GM18507 (cell line): ENCODE measurements around the gene CAMKMT.
A peak's percentile ranks its signal among the peaks of the same experiment; 100 is the strongest.
"Not testable (repeated sequence)": the region's sequence is repeated elsewhere in the genome, so short reads cannot be mapped to it uniquely, and the experiment has no call there.

Experiments used
- DNase-seq: peaks from one replicate; pipeline ENCODE4 v3.0.0; 2011; ENCODE audit warnings: low read depth; ENCODE audit not compliant: insufficient read length; ENCODE audit errors: extremely low spot score
- FAIRE-seq: peaks from 2 replicates; lab custom pipeline; 2011; peaks lifted over from hg19 to GRCh38; lab: Jason Lieb, UNC

CAMKMT gene

DNA sequence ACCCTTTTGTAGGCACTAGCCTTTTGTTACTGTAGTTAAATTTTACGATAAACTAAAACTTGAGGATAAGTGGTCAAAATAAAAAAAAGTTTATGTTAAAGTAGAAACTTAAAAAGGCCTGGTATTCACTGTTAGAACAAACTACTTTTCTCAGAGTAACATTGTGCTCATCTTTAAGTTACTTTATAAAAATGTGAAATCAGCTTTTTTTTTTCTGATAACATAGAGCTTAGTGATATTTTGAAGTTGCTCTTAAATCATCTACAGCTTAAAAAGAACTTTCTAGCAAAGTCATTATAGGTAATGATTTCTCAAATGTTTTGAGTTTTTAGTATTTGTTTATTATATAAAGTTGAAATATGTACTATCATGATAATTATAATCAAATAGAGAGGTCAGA is 125.3 kb downstream of the CAMKMT start:
- FAIRE-seq, result no peak
- DNase-seq, result no peak

GRCh38 chr2:44490726-44491125 is 129.0 kb downstream of the CAMKMT start:
- FAIRE-seq, result no peak

DNA sequence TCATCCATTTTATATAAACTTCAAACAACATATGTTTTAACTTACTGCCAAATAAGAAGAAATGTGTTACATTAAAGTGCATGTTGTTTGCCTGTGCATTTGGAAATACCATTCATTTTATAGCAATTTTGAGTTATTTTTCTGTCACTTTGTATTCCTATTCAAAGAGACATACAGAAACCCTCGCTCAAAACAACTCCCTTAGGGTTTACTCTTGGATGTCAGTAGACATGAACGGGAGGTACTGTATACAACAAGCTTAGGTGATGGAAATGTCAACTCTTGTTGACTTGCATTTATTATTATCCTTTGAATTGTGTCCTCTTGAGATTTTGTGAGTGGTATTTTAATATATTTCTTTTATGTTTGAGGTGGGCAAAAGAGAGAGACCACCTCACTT is 132.3 kb downstream of the CAMKMT start:
- no peak for FAIRE-seq

More at GRCh38 chr2:44490726-44491125, 129.0 kb downstream of the CAMKMT start:
- no peak for DNase-seq

GRCh38 chr2:44495035-44495434 is 133.3 kb downstream of the CAMKMT start:
- FAIRE-seq, result no peak
- DNase-seq, result no peak

More for the DNA sequence above, 132.3 kb downstream of the CAMKMT start:
- DNase-seq, result no peak

DNA sequence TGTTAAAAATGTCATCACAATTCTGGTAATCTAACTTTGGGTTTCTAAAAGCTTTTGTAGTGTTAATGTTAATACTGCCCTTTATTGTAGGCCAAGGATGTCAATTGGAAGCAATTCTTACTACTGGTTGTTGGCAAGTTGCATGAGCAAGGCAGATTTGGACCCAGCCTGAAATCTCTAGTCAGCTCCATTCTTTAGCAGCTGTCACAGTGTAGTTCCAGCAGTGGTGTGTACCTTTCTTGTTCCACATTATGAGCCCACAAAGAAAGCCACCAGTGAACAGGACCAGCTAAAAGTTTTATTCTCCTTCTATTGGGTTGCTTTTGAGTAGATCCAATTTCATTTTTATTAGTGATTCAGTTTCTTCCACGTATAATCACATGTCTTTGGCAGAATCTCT is 133.8 kb downstream of the CAMKMT start:
- FAIRE-seq, result no peak
- no peak for DNase-seq

DNA sequence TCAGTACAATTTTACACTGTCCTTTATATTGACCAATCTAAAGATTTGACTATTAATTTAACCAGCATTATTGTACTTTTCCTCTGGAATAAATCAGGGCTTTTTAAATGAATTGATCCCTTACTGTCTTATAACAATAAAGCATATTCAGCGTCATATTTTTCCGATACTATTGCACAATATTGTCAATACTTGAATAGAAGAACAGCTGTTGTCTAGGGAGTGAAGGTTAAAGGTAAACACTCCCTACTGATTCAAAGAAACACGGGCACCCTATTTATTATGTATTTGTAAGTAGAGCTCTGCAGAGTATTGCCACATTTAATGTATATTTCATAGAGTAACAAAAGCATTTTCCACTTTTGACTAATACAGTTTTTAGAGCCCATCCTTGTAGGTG is 134.4 kb downstream of the CAMKMT start:
- FAIRE-seq, result no peak
- no peak for DNase-seq

GRCh38 chr2:44498551-44498950 is 136.8 kb downstream of the CAMKMT start:
- FAIRE-seq, result no peak
- no peak for DNase-seq

GRCh38 chr2:44505664-44506063 is 143.9 kb downstream of the CAMKMT start:
- DNase-seq, FAIRE-seq: not testable (repeated sequence)

- FAIRE-seq (no peak), DNase-seq (no peak)
Observed at GRCh38 chr2:44510246-44510645, 148.5 kb downstream of the CAMKMT start.

DNA sequence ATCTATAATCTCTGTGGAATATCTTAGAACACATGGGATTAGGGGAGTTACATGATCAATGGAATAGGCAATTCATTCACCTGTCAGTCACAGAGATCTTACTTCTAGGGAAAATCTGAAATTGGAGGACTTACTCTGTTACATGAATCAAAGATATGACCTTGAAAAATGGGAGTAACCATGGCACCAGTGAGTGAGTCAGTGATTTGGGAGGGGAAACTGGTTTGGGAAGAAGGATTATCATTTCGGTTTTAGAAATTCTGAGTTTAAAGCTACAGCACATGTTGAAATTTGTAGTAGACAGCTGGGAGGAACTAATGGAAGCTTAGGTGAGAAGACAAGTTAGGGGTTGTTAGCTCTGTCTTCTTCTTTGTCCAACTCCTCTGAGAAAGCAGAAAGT is 153.7 kb downstream of the CAMKMT start:
- FAIRE-seq, result no peak
- DNase-seq, result no peak

GRCh38 chr2:44519026-44519425 is 157.3 kb downstream of the CAMKMT start:
- DNase-seq, result no peak
- no peak for FAIRE-seq

GRCh38 chr2:44522846-44523245 is 161.1 kb downstream of the CAMKMT start:
- no peak for FAIRE-seq

DNA sequence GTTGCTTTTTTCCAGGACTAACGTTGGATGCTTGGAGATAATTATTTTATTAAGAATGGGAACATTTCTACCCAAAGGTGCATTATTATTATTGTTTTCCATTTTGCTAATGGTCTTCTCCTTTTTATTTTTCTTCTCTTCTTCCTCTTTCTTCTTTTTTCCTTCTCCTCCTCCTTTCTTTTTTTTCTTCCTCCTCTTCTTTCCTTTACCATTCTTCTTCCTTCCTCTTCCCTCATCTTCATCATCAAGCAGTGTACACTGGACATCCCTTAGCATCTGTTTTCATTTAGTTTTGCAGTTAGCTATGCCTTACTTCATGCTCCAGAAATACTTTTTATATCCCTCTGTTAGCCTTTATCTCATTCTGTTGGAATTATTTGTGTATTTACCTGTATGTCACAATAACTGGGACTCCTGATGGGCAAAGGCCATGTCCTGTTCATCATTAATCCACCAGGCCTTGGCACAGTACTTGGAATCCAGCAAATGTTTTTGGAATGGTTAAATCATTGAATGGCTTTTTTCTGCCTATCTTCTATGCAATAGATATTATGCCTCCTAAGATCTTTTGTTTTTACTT is 162.7 kb downstream of the CAMKMT start:
- FAIRE-seq (no peak), DNase-seq (no peak)

More at GRCh38 chr2:44522846-44523245, 161.1 kb downstream of the CAMKMT start:
- no peak for DNase-seq

GRCh38 chr2:44526352-44526751 is 164.6 kb downstream of the CAMKMT start:
- FAIRE-seq, result no peak
- DNase-seq, result no peak

- DNase-seq (no peak), FAIRE-seq (no peak)
Observed at GRCh38 chr2:44528595-44528994, 166.8 kb downstream of the CAMKMT start.

- FAIRE-seq (no peak), DNase-seq (no peak)
Observed at GRCh38 chr2:44529448-44529847, 167.7 kb downstream of the CAMKMT start.

DNA sequence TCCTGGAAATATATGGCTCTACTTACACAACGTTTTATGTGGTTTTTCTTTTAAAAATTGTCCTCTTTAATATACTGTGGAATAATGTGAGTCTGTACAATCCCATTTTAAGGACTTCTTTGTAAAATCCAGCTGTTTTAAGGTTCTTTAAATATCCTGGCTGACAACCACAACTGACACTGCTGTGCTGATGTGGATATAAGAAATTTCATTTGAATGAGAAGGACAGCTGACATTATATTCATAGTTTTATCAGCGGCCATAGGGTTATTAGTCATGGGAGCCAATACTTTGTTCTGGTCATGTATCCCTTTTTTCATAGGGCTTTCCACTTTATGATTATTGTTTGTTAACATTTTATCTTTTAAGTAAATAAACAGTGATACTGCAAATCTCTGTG is 169.5 kb downstream of the CAMKMT start:
- DNase-seq, result no peak

GRCh38 chr2:44532031-44532430 is 170.3 kb downstream of the CAMKMT start:
- no peak for FAIRE-seq
- no peak for DNase-seq

More for the DNA sequence above, 169.5 kb downstream of the CAMKMT start:
- no peak for FAIRE-seq

GRCh38 chr2:44533508-44533907 is 171.8 kb downstream of the CAMKMT start:
- no peak for FAIRE-seq

DNA sequence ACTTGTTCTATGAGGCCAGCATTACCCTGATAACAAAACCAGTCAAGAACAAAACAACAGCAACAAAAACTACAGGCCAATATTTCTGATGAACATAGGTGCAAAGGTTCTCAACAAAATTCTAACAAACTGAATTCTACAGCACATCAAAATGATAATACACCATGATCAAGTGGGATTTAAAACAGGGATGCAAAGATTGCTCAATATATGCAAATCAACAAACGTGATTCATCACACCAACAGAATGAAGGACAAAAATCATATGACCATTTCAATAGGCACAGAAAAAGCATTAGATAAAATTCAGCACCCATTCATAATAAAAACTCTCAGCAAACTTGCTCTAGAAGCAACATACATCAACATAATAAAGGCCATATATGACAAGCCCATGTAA is 173.6 kb downstream of the CAMKMT start:
- FAIRE-seq (no peak), DNase-seq (no peak)

More at GRCh38 chr2:44533508-44533907, 171.8 kb downstream of the CAMKMT start:
- no peak for DNase-seq

- no peak for DNase-seq
- peak; percentile 21 for FAIRE-seq
Observed at GRCh38 chr2:44537264-44537663, 175.5 kb downstream of the CAMKMT start.

DNA sequence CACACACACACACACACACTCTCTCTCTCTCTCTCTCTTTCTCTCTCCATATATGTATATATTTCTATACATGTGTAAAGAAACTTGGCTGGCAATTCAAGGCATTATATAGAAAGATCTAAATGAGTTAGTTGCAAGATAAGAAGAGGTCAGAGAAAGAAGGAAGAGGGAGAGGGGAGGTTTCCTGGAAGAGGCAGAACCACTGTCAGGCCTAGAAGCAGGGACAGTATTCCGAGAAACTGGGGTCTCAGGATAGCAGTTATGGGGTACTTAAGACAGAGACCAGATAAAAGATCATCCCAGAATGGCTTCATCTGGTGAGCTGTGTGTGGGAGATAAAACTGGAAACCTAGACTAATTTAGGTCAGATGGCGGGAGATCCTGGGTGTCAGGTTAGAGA is 180.8 kb downstream of the CAMKMT start:
- DNase-seq, result no peak
- no peak for FAIRE-seq
